Peyer's patch (tissue), 4 donors: Measurements from ENCODE around the gene TAF11L4.
"Not testable (repeated sequence)": the region's sequence is repeated elsewhere in the genome, so short reads cannot be mapped to it uniquely, and the experiment has no call there.

Source experiments
- CTCF ChIP-seq, 6 experiments: fragments of 450-650 bp in 4 of 6; fragments of 200-600 bp in 2 of 6; sonication (generic) in 1 of 6; IDR thresholded peaks; one replicate each; pipeline ENCODE4 v1.5.1; 2017 to 2019; ENCODE audit warnings: antibody characterized with exemption in 6 of 6, mild to moderate bottlenecking in 3 of 6, moderate library complexity in 1 of 6
- POLR2A ChIP-seq, 2 donors: fragments of 450-650 bp; IDR thresholded peaks; one replicate each; pipeline ENCODE4 v1.5.1; 2017; ENCODE audit warnings: antibody characterized with exemption in 2 of 2, mild to moderate bottlenecking in 2 of 2, moderate library complexity in 2 of 2

- not testable (repeated sequence) for TF ChIP-seq POLR2A, CTCF (IDR thresholded peaks at IDR 0.05)
These were observed 3.3 kb downstream of the TAF11L4 start, which contains the start of gene TAF11L5 for GRCh38 chr5:17524935-17525334.
